Spleen (tissue), 7 donors: Measurements from ENCODE around the gene LARP1.

Experiments
- POLR2A ChIP-seq, 3 donors: fragments of 450-650 bp; IDR thresholded peaks; one replicate each; pipeline ENCODE4 v1.5.1; 2017; ENCODE audit warnings: antibody characterized with exemption in 3 of 3, mild to moderate bottlenecking in 1 of 3
- TF ChIP-seq, protein P1 (sequence below), 11 experiments: fragments of 200-600 bp in 7 of 11; fragments of 450-650 bp in 4 of 11; sonication (generic) in 4 of 11; IDR thresholded peaks in 8 of 11; conservative IDR thresholded peaks in 3 of 11; 1 replicate in 7 of 11; 2 replicates in 4 of 11; pipeline versions ENCODE4 v1.4.0 to v1.8.0; 2016 to 2021; ENCODE audit warnings: antibody characterized with exemption in 11 of 11, inconsistent platforms in 4 of 11, mild to moderate bottlenecking in 1 of 11
- donor health status: DM: no; HTN: no; CAD: no; lungs with moderate emphysema.
- donor health status: DM: no; HTN: no; CAD: no.
- donor health status: DM: no; HTN: no; CAD: no.

DNA sequence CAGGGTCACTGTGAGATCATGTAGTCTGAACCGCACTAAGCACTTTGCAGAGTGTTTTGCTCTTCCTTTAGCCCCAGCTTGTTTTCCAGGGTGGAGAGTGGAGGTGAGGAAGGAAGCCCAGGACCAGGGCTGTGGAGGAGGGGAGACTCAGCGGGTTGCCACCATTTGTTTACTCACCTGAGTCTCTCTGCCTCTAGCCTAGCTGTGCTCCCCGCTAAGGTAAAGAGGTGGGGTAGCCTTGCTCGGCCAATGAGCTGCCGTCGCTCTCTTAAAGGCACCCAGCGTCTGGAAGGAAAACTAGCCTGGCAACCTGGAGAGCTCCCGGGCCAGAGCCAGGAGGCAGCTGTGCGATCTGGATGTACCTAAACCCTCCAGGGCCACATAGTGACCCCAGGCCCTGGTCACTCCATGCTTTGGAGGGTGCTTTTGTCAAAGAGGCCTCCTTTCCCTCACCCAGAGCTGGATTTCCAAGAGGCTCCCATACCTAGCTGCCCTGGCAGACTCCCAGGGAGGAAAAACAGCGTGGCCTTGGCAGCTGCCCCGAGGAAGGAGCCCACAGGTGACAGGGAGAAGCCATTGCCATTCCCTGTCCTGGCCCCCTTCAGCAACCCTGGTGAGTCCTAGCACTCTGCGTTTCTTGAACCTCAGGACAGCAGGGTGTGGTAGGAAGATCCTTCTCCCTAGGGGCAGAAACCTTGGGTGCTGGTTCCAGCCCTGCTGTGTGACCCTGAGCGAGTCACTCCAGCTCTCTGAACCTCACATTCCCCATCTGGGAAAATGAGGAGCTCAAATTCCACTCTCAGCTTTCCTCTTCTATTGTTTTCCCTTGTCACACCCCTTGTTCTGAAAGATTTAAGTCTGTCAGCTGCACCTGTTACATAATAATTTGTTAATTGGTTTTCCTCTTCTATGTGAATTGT lies 42.4 kb upstream of the LARP1 start:
- TF ChIP-seq, protein P1, sequence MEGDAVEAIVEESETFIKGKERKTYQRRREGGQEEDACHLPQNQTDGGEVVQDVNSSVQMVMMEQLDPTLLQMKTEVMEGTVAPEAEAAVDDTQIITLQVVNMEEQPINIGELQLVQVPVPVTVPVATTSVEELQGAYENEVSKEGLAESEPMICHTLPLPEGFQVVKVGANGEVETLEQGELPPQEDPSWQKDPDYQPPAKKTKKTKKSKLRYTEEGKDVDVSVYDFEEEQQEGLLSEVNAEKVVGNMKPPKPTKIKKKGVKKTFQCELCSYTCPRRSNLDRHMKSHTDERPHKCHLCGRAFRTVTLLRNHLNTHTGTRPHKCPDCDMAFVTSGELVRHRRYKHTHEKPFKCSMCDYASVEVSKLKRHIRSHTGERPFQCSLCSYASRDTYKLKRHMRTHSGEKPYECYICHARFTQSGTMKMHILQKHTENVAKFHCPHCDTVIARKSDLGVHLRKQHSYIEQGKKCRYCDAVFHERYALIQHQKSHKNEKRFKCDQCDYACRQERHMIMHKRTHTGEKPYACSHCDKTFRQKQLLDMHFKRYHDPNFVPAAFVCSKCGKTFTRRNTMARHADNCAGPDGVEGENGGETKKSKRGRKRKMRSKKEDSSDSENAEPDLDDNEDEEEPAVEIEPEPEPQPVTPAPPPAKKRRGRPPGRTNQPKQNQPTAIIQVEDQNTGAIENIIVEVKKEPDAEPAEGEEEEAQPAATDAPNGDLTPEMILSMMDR (IDR thresholded peaks at IDR 0.05 in 8 of 11, conservative IDR thresholded peaks at IDR 0.05 in 3 of 11), result no peak
- no peak for TF ChIP-seq POLR2A (IDR thresholded peaks at IDR 0.05)
